HUES48 (cell line): ENCODE results near the gene MYL6.

Source experiments
- H3K27ac ChIP-seq: one replicate; pipeline ENCODE4 v1.7.0; 2013; ENCODE audit warnings: low read depth, low read length, inconsistent platforms
- H3K27me3 ChIP-seq: 2 replicates; pipeline ENCODE4 v1.6.1; 2013; ENCODE audit warnings: mild to moderate bottlenecking, low read length; ENCODE audit not compliant: control insufficient read depth, insufficient read depth
- H3K36me3 ChIP-seq: 2 replicates; pipeline ENCODE4 v1.6.1; 2013; ENCODE audit warnings: low read length; ENCODE audit not compliant: control insufficient read depth, insufficient read depth
- H3K4me1 ChIP-seq: 2 replicates; pipeline ENCODE4 v1.6.1; 2013; ENCODE audit warnings: mild to moderate bottlenecking, low read length; ENCODE audit not compliant: control insufficient read depth, insufficient read depth
- H3K4me3 ChIP-seq: 2 replicates; pipeline ENCODE4 v1.5.1; 2013; ENCODE audit warnings: mild to moderate bottlenecking, low read depth, low read length
- H3K9ac ChIP-seq: 2 replicates; pipeline ENCODE4 v1.6.1; 2013; ENCODE audit warnings: mild to moderate bottlenecking, low read depth, low read length, moderate library complexity
- H3K9me3 ChIP-seq: 2 replicates; pipeline ENCODE4 v1.6.1; 2013; ENCODE audit warnings: low read length; ENCODE audit not compliant: control insufficient read depth, insufficient read depth

The MYL6 gene

DNA sequence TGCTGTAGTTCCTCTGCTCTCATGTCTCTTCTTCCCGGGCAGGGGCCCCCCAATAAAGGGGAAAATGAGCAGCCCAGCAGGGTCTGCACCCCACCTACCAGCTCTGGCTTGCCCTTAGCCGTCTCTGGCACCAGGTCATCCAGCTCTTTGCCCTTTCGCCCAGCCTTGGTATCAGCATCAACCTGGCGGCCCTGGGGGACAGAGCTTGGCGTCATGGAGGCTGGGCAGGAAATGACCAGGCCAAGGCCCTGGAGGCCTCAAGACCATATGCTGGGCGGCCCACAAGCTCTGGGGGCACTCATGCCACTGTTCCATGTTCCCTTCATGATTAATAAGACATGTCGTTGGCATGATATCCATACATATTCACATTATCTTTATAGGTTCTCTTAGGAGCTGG lies 14.7 kb downstream of the MYL6 start:
- Histone ChIP-seq H3K27ac (no peak overlapping the region), H3K4me1 (no peaks in the 10 kb centered on the region), H3K27me3 (no peaks in the 10 kb centered on the region), H3K4me3 (no peak overlapping the region), H3K9me3 (no peaks in the 10 kb centered on the region), H3K9ac (no peak overlapping the region), H3K36me3 (peaks cover 92% of the 10 kb centered on the region)

DNA sequence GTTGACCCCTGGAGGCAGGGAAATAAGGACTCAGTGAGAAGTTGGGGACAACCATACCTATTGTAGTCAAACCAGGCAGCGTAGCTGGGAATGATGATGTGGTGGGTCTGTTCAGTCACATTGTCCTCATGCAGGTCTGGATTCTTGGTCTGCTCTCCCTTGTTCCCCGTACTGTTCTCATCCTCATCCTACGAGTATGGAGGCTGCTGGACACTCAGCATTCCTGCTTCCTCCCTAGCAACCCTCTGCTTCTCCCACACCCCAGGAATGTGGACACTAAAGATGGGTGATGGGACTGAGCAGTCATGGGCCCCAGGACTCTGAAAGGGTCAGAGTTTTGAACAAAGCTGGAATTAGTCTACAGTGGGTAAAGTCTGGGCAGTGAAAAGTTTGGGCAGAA lies 20.2 kb downstream of the MYL6 start:
- Histone ChIP-seq H3K27ac (no peak overlapping the region), H3K9me3 (no peaks in the 10 kb centered on the region), H3K4me1 (no peaks in the 10 kb centered on the region), H3K36me3 (peaks cover 84% of the 10 kb centered on the region), H3K9ac (no peak overlapping the region), H3K4me3 (no peak overlapping the region), H3K27me3 (no peaks in the 10 kb centered on the region)

DNA sequence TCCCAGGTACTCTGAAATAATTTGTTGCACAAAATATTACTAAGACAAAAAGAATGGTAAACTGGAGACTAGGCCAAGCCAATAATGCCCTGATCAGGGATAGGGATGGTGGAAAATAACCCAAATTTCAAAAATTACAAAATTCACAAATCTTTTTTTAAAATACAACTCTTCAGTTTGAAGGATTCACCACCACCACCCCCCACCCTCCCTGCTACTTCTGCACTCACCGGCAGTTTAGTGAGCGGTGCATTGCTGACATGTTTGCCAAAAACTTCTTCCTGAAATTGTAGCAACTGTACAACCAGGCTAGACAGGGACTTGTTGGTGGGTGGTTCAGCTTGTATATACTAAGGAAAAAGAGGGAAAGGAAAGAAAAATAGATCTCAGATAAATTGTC lies 28.8 kb downstream of the MYL6 start:
- H3K9ac ChIP-seq, result no peak overlapping the region
- H3K27me3 ChIP-seq, result no peaks in the 10 kb centered on the region
- H3K36me3 ChIP-seq, result peaks cover 48% of the 10 kb centered on the region
- no peak overlapping the region for H3K4me3 ChIP-seq
- H3K27ac ChIP-seq, result no peak overlapping the region
- H3K9me3 ChIP-seq, result no peaks in the 10 kb centered on the region
- peaks cover 14% of the 10 kb centered on the region for H3K4me1 ChIP-seq

DNA sequence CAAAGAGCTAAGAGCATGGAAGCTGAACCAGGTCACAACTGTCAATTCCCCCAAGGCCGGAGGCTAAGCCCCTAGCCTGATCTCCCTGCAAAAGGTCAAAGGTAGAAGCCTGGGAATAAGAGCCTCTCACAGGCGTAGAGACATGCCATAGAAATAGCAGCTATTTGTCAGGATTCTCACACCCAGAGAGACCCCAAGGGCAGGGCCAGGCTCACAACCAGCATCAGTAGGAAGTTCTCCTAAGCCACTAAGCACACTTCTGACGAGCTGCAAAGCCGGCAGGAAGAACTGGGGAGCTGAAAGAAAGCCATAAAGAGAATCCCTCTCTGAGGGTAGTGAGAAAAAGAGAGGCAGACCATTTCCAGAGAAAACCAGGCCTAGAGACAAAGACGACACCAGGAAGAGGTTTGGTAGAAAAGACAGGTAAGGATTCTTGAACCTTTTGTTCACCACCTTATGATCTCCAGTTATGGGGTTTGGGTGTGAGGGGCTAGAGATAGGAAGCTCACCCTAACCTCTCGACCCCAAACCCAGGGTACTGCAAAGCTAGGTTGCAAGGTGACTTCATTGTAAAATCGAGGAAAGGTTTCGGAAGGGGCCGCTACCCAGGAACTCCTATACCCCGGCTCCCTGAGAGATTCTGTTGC lies 30.1 kb downstream of the MYL6 start:
- Histone ChIP-seq H3K27me3 (no peaks in the 10 kb centered on the region), H3K36me3 (peaks cover 39% of the 10 kb centered on the region), H3K9me3 (no peaks in the 10 kb centered on the region), H3K4me3 (peak overlapping the region; percentile 86), H3K4me1 (peaks cover 14% of the 10 kb centered on the region), H3K27ac (peak overlapping the region; percentile 97), H3K9ac (peak overlapping the region; percentile 89)

DNA sequence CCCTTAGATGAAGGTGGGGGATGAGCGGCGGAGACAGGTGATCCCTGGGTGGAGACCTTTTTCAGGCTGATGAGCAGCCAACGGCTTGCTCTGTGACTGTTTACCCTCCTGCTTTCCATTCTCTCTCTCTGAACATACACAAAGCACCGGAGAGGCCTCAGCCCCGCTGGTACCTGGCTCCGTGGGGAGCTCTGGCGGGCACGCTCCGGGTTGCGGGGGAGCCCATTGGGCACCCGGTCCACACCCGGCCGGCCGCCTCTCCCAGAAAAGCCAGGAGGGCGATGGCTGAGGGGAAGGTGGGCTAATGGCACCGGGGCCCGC lies 30.6 kb downstream of the MYL6 start:
- Histone ChIP-seq H3K9ac (peak overlapping the region; percentile 89), H3K4me3 (peak overlapping the region; percentile 86), H3K4me1 (peaks cover 14% of the 10 kb centered on the region), H3K27ac (peak overlapping the region; percentile 97), H3K36me3 (peaks cover 34% of the 10 kb centered on the region), H3K27me3 (no peaks in the 10 kb centered on the region), H3K9me3 (no peaks in the 10 kb centered on the region)

DNA sequence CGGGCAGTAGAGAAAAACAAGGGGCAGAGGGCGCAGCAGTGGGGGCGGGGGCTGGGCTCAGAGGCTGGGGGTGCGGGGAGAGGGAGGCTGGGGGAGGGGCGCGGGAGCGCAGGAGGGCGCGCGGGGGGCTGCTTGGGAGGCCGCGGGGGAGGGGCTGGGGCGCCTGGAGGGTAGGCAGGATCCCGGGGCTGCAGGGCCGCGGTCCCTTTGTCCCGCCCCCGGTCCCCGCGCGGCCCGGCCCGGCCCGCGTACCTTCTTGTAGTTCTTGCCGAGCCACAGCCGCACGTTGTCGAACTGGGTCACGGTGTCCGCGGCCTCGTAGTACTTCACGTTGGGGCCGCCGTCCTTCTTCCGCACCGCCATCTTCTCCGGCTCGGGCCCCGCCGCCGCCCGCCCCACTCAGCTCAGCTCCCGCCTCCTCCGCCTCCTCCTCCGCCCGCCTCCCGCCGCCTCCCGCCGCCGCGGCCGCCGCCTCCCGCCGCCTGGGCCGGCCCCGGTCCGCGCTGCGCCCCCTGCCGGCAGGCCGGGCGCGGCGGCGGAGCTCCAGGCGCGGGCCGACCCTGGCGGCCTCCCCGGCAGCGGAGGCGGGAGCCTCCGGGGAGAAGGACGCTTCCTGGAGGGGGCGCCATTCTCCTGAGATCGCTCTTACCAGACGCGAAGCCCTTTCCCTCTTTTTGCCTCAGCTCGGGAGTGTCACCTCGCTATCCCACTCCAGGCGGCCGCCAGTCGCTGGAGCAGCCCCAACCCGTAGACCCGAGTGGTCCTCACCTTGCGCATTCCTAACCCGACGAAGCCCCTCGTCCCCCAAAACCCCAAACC lies 31.1 kb downstream of the MYL6 start, which contains the start of gene SMARCC2:
Gene SMARCC2, minus strand, starts transcription at position 385 of the 819 bp plus-strand sequence. Its CDS starts 22 bp downstream, at position 363.
- no peaks in the 10 kb centered on the region for H3K9me3 ChIP-seq
- H3K9ac ChIP-seq, result peak within 1 kb of the TSS; percentile 89
- H3K4me3 ChIP-seq, result peak within 1 kb of the TSS; percentile 99
- peak within 1 kb of the TSS; percentile 97 for H3K27ac ChIP-seq
- peaks cover 28% of the 10 kb centered on the region for H3K36me3 ChIP-seq
- H3K4me1 ChIP-seq, result peaks cover 14% of the 10 kb centered on the region
- no peaks in the 10 kb centered on the region for H3K27me3 ChIP-seq

DNA sequence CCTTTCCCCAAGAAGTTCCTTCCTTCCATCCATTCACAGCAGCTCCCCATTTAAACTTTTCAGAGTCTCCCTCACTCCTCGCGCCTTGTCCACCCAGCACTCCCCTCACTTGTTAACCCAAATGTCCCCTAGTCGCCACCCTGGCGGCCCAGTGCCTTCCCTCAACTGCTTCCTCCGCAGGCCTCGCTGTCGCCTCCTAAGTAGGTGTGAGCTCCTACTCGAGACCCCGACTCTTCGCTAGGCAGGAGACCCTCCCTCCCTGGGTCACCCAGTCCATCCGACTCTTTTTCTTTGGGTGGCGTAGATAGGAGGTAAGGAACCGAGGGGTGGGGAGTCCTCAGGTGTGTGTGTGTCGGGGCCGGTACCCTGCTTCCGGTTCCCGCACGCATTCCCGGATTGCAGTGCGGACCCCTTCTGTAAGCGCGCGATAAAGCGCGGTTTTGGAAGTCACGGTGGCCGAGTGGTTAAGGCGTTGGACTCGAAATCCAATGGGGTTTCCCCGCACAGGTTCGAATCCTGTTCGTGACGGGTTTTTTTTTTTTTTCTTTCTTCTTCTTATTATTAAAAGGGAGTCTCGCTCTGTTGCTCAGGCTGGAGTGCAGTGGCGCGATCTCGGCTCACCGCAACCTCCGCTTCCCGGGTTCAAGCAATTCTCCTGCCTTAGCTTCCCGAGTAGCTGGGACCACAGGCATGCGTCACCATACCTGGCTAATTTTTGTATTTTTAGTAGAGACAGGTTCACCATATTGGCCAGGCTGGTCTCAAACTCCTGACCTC lies 31.9 kb downstream of the MYL6 start:
- peak overlapping the region; percentile 85 for H3K9ac ChIP-seq
- H3K27me3 ChIP-seq, result no peaks in the 10 kb centered on the region
- H3K36me3 ChIP-seq, result peaks cover 20% of the 10 kb centered on the region
- H3K27ac ChIP-seq, result peak overlapping the region; percentile 88
- H3K9me3 ChIP-seq, result no peaks in the 10 kb centered on the region
- peaks cover 14% of the 10 kb centered on the region for H3K4me1 ChIP-seq
- peak overlapping the region; percentile 99 for H3K4me3 ChIP-seq

DNA sequence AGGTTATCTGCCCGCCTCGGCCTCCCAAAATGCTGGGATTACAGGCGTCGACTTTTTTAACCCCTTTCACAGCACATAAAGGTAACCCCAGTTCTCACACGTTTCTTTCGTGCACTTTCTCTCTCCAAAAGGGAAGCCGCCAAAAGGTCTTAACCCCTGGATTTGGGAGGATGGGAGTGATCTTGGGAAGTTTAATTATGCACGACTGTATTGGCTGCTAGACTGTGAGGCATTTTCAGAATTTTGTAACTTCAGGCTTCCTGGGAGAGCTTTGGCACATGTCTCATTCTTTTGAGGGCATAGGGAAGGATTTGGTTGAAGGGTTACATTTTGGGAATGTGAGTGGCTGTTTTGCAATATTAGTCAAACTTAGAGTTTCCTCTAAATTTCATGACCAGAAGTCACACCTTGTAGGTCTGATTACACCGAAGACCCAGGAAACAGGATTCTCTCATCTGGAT lies 32.6 kb downstream of the MYL6 start:
- Histone ChIP-seq H3K4me3 (peak overlapping the region; percentile 99), H3K27ac (no peak overlapping the region), H3K4me1 (peaks cover 14% of the 10 kb centered on the region), H3K9ac (peak overlapping the region; percentile 19; the same call in 1 of the 2 replicates), H3K9me3 (no peaks in the 10 kb centered on the region), H3K27me3 (no peaks in the 10 kb centered on the region), H3K36me3 (peaks cover 15% of the 10 kb centered on the region)

DNA sequence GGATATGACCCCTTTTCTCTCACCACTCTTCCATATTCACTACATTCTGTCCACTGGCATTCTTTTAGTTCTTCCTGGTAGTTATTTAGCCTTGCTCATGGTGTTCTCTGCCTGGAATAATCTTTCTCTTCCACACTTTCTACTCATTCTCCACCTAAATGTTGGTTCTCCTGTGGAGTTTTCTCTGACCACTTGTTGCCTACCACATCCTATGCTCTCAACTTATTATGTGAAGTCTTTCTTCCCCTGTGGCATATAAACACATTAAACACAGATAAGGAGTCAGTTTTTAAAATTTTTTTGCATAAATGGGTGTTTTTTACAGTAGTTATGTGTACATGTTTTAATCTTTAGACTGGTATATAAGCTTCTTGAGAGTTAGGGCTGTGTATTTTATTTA lies 34.4 kb downstream of the MYL6 start:
- peaks cover 13% of the 10 kb centered on the region for H3K4me1 ChIP-seq
- H3K9me3 ChIP-seq, result no peaks in the 10 kb centered on the region
- H3K9ac ChIP-seq, result no peak overlapping the region
- H3K4me3 ChIP-seq, result no peak overlapping the region
- H3K27me3 ChIP-seq, result no peaks in the 10 kb centered on the region
- H3K36me3 ChIP-seq, result no peaks in the 10 kb centered on the region
- no peak overlapping the region for H3K27ac ChIP-seq

DNA sequence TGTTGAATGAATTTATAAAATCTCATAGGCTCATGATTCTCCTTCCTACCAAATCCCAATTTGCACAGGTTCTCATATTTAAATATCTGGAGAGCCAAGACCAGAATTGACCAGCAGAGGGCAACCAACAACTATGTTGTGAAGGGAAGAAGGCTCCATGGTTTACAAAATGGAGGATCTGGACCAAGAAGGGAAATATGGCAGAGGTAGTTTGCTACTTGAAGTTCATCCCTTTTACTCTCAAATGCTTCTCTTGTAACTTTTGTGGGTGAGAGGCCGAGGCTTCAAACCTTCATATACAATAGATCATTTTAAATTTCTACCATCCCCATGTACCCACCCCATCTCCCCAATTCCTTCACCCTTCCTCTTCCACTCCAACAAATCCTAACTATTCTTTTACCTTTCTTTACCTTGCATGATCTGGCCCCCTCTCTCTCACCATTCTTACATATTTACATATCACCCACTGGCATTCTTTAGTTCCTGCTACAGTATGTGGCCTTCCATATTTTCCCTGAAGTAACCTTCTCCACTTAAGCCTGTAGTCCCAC lies 34.9 kb downstream of the MYL6 start:
- no peak overlapping the region for H3K9ac ChIP-seq
- peaks cover 8% of the 10 kb centered on the region for H3K4me1 ChIP-seq
- H3K4me3 ChIP-seq, result no peak overlapping the region
- no peaks in the 10 kb centered on the region for H3K36me3 ChIP-seq
- H3K9me3 ChIP-seq, result no peaks in the 10 kb centered on the region
- no peaks in the 10 kb centered on the region for H3K27me3 ChIP-seq
- no peak overlapping the region for H3K27ac ChIP-seq
